NCI-H69 (cell line): ENCODE measurements around the gene GIGYF2.
"Not testable (repeated sequence)": the region's sequence is repeated elsewhere in the genome, so short reads cannot be mapped to it uniquely, and the experiment has no call there.

Source experiments
- DNase-seq: peaks from one replicate; lab custom pipeline; 2025; lab: John Stamatoyannopoulos, UW

The GIGYF2 gene

GRCh38 chr2:232809349-232810124, 112.4 kb downstream of the GIGYF2 start:
- no peak for DNase-seq

GRCh38 chr2:232810444-232810843, 113.3 kb downstream of the GIGYF2 start:
- no peak for DNase-seq

- no peak for DNase-seq
Measured at GRCh38 chr2:232815569-232815968, 118.4 kb downstream of the GIGYF2 start.

DNA sequence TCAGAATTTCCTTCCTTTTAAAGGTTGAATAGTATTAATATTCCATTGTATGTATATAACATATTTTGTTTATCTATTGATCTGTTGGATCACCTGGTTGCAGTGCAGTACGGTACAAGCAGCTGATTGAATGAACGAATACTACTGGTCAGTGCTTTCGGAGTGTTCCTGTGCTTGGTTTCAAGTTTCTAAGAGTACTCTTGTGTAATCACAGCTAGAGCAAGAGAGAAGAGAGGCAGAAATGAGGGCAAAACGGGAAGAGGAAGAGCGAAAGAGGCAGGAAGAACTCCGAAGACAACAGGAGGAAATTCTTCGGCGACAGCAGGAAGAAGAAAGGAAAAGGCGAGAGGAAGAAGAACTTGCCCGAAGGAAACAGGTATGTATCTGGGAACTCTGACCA, 119.5 kb downstream of the GIGYF2 start:
- DNase-seq, result no peak

GRCh38 chr2:232817756-232818155, 120.6 kb downstream of the GIGYF2 start:
- DNase-seq, result no peak

GRCh38 chr2:232829988-232830387, 132.9 kb downstream of the GIGYF2 start:
- no peak for DNase-seq

DNA sequence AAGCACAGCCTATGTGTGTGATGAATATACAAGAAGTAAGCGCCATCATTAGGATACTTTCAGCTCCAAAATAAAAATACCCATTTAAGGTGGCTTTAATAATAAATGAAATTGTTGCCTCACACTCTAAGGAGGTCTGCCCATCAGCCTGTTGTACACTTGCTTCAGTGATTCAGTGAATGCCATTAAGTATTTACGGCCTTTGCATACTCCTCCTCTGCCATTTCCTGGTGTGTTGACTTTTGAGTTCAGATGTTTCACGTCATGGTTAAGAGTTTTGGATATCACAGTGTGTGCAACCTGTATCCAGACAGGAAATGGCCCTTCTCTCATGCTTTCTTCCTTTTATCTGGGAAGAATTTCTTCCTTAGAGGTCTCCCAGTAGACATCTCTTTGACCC, 134.4 kb downstream of the GIGYF2 start:
- no peak for DNase-seq

DNA sequence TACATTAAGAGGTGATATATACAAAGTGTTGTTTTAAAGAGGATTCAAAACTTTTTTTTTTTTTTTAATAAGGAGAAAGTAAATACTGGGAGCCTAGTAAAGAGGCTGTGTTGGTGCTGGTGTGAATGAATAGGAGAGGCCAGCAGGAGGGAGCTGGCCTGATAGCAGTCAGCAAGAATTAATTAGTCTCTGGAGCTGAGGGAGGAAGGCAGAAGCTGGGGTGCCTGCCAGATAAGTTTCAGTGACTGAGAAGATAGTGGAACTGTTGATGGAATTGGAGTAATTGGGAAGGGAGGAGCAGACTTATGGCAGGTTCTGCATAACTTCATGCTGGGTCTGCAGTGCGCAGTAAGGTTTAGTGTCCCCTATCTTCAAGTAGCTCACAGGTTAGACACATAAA, 136.7 kb downstream of the GIGYF2 start:
- no peak for DNase-seq

GRCh38 chr2:232835687-232836208, 138.6 kb downstream of the GIGYF2 start:
- DNase-seq, result no peak

DNA sequence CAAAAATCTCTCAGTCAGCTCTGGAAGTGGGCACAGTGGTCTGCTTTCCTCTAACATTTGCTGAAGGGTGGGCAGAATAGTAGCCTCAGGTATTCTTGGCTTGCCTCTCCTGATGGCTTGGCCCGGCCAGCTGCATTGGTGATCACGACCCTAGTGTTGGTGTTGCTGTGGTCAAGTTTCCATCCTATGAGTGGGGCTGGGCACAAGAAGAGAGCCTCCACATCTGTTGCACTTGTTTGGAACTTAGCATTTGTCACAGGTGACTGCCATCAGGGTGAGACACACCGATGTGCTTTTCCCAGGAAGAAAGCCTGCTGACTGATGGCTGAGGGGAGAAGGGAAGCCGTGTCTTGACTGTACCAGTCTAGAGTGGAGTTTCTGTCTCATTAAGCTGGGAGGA, 139.8 kb downstream of the GIGYF2 start:
- DNase-seq, result no peak

DNA sequence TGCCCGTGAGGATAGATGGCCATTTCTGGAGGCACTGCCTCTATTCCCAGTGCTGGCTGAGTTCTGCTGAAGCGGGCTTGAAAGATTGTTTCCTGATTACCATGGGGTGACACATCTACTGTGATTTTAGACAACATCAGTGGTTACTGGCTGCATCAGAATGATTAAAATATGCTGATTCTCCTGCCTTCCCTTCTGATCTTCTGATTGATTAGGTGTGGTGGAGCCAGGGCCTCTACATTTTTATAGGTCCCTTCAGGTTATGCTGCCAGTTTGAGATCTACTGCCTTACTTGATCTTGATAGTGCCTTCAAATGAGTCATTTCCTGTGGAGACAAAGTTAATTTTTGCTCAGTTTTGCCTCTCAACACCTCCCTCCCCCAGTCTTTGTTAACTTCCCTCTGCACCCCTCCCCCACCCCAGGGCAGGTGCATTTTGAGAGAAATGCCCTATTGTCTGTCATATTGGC, 141.3 kb downstream of the GIGYF2 start:
- no peak for DNase-seq

DNA sequence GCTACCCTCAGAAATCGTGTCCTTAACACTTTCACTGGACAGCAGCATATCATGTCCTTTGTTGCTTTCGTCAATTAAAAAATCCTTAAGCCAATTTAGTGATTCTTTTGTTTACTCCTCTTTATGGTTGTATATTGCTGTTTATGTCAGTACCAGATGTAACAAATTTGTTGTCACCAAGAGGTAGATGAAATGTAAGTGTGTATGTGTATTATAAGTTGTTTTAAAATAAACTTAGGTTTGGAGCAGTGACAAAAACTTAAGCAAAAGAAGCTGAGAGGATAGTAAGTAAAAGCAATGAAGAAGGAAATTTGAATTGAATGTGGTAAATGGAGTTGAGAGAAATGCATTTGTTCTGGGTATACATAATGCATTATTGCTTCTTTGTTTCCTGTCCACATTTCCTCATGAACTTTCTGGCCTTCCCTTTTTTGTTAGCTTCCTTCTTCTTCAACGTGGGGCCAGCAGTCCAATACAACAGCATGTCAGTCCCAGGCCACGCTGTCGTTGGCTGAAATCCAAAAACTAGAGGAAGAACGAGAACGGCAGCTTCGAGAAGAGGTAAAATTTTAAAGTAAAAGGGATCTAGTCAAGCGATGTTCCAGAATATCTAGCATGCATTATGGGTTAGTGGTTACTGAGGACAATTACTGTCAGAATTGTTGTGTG, 142.4 kb downstream of the GIGYF2 start:
- no peak for DNase-seq

DNA sequence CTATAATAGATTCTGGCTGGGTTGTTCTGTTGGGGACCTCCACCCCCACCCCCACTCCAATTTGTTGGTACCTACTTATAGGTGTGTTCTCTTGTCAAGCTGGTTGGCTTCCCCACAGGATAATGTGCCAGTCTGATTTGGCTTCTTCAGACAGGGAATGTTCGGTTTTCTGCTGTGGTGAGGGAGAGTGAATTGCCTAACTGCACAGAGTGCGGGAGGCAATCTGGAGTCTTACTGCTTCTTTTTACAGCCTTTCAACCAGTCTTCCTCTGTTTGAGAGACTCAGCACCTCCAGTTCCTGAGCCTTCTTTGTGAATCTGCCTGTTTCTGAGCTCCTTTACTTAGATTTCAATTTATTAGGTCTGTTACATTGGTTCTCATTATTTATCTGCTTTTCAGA, 145.6 kb downstream of the GIGYF2 start:
- no peak for DNase-seq

GRCh38 chr2:232843834-232844233, 146.7 kb downstream of the GIGYF2 start:
- no peak for DNase-seq

DNA sequence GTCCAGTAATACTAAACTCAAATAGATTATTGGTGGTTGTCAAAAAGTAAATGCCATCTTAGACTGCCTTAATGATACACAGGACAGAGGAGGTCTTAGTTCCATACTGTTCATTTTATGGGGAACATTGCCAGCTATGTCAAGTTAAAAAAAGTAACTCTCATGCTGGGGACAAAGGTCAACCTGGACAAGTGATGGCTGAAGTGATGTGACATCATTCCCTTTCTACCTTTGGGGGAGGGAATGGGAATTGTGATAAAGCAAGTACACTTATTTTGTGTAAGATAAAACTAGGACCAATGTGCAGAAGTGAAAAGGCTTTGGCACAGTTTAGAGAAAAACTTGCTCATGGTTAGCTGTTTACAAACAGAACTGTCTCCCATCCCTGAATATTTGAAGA, 148.9 kb downstream of the GIGYF2 start:
- DNase-seq, result no peak

- DNase-seq, result no peak
Measured at GRCh38 chr2:232850039-232850438, 152.9 kb downstream of the GIGYF2 start.

DNA sequence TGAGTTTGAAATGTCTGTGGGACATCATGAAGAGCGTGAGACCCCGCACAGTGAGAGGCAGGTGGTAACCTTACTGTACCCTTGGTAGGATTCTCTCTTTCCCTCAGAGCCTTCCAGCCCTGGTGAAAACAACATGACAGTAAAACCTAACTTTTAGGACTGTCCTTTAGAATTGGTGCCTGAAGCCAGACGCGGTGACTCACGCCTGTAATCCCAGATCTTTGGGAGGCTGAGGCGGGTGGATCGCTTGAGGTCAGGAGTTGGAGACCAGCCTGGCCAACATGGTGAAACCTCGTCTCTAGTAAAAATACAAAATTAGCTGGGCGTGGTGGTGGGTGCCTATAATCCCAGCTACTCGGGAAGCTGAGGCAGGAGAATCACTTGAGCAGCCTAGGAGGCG, 154.9 kb downstream of the GIGYF2 start:
- DNase-seq, result not testable (repeated sequence)

- DNase-seq, result no peak
Measured at GRCh38 chr2:232852676-232853075, 155.5 kb downstream of the GIGYF2 start.

DNA sequence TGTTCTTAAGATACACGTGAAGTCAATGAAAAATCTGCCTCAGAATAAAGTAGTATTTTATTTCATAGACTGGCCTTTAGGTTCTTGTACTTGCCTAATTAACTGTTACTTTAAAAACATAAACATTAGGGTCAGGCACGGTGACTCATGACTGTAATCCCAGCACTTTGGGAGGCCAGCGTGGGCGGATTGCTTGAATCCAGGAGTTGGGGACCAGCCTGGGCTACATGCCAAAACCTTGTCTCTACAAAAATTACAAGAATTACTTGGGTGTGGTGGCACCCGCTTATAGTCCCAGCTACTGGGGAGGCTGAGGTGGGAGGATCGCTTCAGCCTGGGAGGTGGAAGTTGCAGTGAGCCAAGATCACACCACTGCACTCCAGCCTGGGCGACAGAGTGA, 157.0 kb downstream of the GIGYF2 start:
- DNase-seq, result peak; percentile 17

DNA sequence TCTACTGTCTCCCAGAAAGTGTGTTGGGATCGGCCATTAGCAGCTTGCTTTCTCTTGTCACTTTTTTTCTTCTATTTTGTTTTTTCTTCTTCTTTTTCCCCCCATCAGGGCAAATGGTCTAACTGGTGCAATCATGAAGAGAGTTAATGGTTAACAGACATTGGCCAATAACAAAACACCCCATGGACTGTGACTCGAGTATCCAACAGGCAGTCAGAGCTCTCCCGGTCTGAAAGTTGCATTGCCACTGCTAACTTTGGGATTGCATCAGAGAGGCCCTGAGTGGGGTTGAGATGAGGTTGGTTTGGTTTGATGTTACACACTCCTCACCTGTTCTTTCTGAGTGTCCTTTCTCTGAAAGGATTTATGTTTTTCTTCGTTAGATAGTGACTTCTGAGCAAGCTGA, 160.0 kb downstream of the GIGYF2 start:
- no peak for DNase-seq

- no peak for DNase-seq
Measured at GRCh38 chr2:232859385-232859916, 162.3 kb downstream of the GIGYF2 start.

GRCh38 chr2:232860593-232861241, 163.6 kb downstream of the GIGYF2 start:
- no peak for DNase-seq

DNA sequence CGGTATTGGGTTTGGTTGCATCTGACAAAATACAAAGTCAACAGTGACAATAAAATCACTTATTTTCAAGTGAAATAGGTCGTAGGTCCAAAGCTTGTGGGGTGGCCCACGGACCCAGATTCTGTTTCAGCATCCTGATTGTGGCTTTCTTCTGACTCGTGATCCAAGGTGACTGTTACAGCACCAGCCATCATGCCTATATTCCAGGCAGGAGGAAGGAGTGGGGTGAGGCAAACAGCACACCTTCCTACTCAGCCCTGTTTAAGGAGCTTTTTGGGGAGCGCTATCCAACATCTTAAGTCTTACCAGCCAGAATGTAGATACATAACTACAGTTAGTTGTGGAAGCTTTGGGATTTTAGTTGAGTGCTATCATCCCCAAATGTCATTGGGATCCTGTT, 164.2 kb downstream of the GIGYF2 start:
- DNase-seq, result no peak
